Upper lobe of left lung (tissue), 6 donors: Measurements from ENCODE around the gene QSOX1. TPM values are rescaled to one million over a fixed set of nuclear protein-coding genes. Genes with fewer than 3 reads are reported as not detected.

Experiments
- ATAC-seq, 2 donors: fragments of 200-7000 bp; cut with Tn5 transposase; one replicate each; pipeline ENCODE4 v1.9.1; 2022; ENCODE audit warnings: mild to moderate bottlenecking in 2 of 2, moderate library complexity in 2 of 2; ENCODE audit not compliant: low FRiP score in 2 of 2
- DNase-seq, 2 donors: peaks; one replicate each; pipeline ENCODE4 v3.0.0-alpha.2; 2019 to 2020
- H3K27ac ChIP-seq, 4 donors: fragments of 200-600 bp; sonication (generic); one replicate each; pipeline ENCODE4 v1.5.1; 2016 to 2019
- H3K27me3 ChIP-seq, 4 donors: fragments of 200-600 bp; sonication (generic); one replicate each; pipeline ENCODE4 v1.5.1; 2017 to 2019
- H3K36me3 ChIP-seq, 4 donors: fragments of 200-600 bp; sonication (generic); one replicate each; pipeline ENCODE4 v1.5.1; 2016 to 2019
- H3K4me1 ChIP-seq, 4 donors: fragments of 200-600 bp; sonication (generic); one replicate each; pipeline ENCODE4 v1.5.1; 2018 to 2019
- H3K4me3 ChIP-seq, 4 donors: fragments of 200-600 bp; sonication (generic); one replicate each; pipeline ENCODE4 v1.5.1; 2017 to 2019; ENCODE audit warnings: mild to moderate bottlenecking in 2 of 4, moderate library complexity in 1 of 4
- H3K9me3 ChIP-seq, 4 donors: fragments of 200-600 bp; sonication (generic); one replicate each; pipeline ENCODE4 v1.5.1; 2018 to 2019
- CTCF ChIP-seq, 6 experiments: fragments of 450-650 bp in 4 of 6; fragments of 200-600 bp in 2 of 6; sonication (generic) in 2 of 6; IDR thresholded peaks; one replicate each; pipeline ENCODE4 v1.5.1; 2016 to 2019; ENCODE audit warnings: antibody characterized with exemption in 6 of 6
- EP300 ChIP-seq, 4 donors: sonication (generic); formaldehyde crosslinking; IDR thresholded peaks; one replicate each; pipeline ENCODE4 v1.5.1; 2017; ENCODE audit warnings: antibody characterized with exemption in 4 of 4, control low read depth in 2 of 4
- POLR2A ChIP-seq, 4 donors: fragments of 450-650 bp; IDR thresholded peaks; one replicate each; pipeline ENCODE4 v1.5.1; 2016 to 2017; ENCODE audit warnings: antibody characterized with exemption in 4 of 4, mild to moderate bottlenecking in 2 of 4
- POLR2AphosphoS5 ChIP-seq, 2 donors: sonication (generic); formaldehyde crosslinking; IDR thresholded peaks; one replicate each; pipeline ENCODE4 v1.5.1; 2017; ENCODE audit warnings: antibody characterized with exemption in 2 of 2
- WGBS, 2 donors: methylation state at CpG; one replicate each; pipeline ENCODE4 v1.1.5; 2017 to 2018; 5-methylcytosine and 5-hydroxymethylcytosine counted together
- total RNA-seq, 6 donors: library from RNA; depleted of rRNA in 4 of 6; stranded (reverse); fragments of >200 nt in 4 of 6; gene quantifications; one replicate each; pipeline versions ENCODE4 v1.1.0 to v1.2.1, GENCODE V29; 2016 to 2021
- donor health status: DM: no; HTN: no; CAD: no; lungs with moderate emphysema.
- donor health status: DM: no; HTN: yes; CAD: no; lungs with severe emphysema.

Gene QSOX1
- total RNA-seq, 6 donors from 2014 or later: 61.8 to 380 (median 201) TPM

- WGBS, 2 donors: 61 to 80% methylated on average over 3 to 11 of the region's 13 CpGs
- peak overlapping the region; percentile 11 to 77 (median 59) for H3K27ac ChIP-seq
- H3K27me3 ChIP-seq: no peaks in the 10 kb centered on the region
- no peak overlapping the region for H3K4me3 ChIP-seq
- peaks cover 33 to 58% (median 48%) of the 10 kb centered on the region in 4 donors for H3K4me1 ChIP-seq
- ATAC-seq (peak; percentile 76 to 94), DNase-seq (peak; percentile 88 to 94)
- no peaks in the 10 kb centered on the region for H3K9me3 ChIP-seq
- H3K36me3 ChIP-seq: peaks cover 0 to 15% (median 8%) of the 10 kb centered on the region in 4 donors
- TF ChIP-seq POLR2AphosphoS5 (IDR thresholded peaks at IDR 0.05): no peak
- TF ChIP-seq EP300 (IDR thresholded peaks at IDR 0.05): peak in 1 of 4 donors; percentile 2
- peak in 1 of 4 donors; percentile 35 for TF ChIP-seq POLR2A (IDR thresholded peaks at IDR 0.05)
Measured at GRCh38 chr1:180167721-180168467, 13.2 kb downstream of the QSOX1 start.

GRCh38 chr1:180168786-180169639, 14.3 kb downstream of the QSOX1 start:
- peak; percentile 61 to 76 for ATAC-seq
- peak in 1 of 2 donors; percentile 64 for DNase-seq
- H3K4me3 ChIP-seq: no peak overlapping the region
- H3K27me3 ChIP-seq: no peaks in the 10 kb centered on the region
- H3K27ac ChIP-seq: peak overlapping the region; percentile 2 to 55 (median 24)
- peaks cover 32 to 56% (median 48%) of the 10 kb centered on the region in 4 donors for H3K4me1 ChIP-seq
- WGBS, 2 donors: 64 to 69% methylated on average over 9 to 12 of the region's 12 CpGs
- H3K9me3 ChIP-seq: no peaks in the 10 kb centered on the region
- TF ChIP-seq CTCF (IDR thresholded peaks at IDR 0.05): peak in 5 of 6 experiments; percentile 22 to 67 (median 53)
- TF ChIP-seq POLR2AphosphoS5 (IDR thresholded peaks at IDR 0.05): no peak
- peaks cover 0 to 15% (median 8%) of the 10 kb centered on the region in 4 donors for H3K36me3 ChIP-seq

GRCh38 chr1:180169640-180170195, 15.0 kb downstream of the QSOX1 start:
- no peak for TF ChIP-seq POLR2AphosphoS5 (IDR thresholded peaks at IDR 0.05)
- TF ChIP-seq EP300 (IDR thresholded peaks at IDR 0.05): no peak
- no peak for TF ChIP-seq POLR2A (IDR thresholded peaks at IDR 0.05)
- TF ChIP-seq CTCF (IDR thresholded peaks at IDR 0.05): no peak
- no peaks in the 10 kb centered on the region for H3K27me3 ChIP-seq
- H3K4me1 ChIP-seq: peaks cover 37 to 58% (median 47%) of the 10 kb centered on the region in 4 donors
- DNase-seq: no peak
- no peak overlapping the region for H3K4me3 ChIP-seq
- ATAC-seq: no peak
- no peaks in the 10 kb centered on the region for H3K9me3 ChIP-seq
- WGBS, 2 donors: 84 to 86% methylated on average over 11 to 13 of the region's 13 CpGs
- peaks cover 0 to 15% (median 8%) of the 10 kb centered on the region in 4 donors for H3K36me3 ChIP-seq
- H3K27ac ChIP-seq: peak overlapping the region in 2 of 4 donors; percentile 2 to 37

GRCh38 chr1:180170546-180171151, 16.0 kb downstream of the QSOX1 start:
- no peak for TF ChIP-seq POLR2A (IDR thresholded peaks at IDR 0.05)
- no peak for TF ChIP-seq CTCF (IDR thresholded peaks at IDR 0.05)
- H3K27me3 ChIP-seq: no peaks in the 10 kb centered on the region
- WGBS, 2 donors: 61 to 77% methylated on average over 4 of the region's 4 CpGs
- DNase-seq: no peak
- H3K4me1 ChIP-seq: peaks cover 33 to 54% (median 42%) of the 10 kb centered on the region in 4 donors
- no peaks in the 10 kb centered on the region for H3K9me3 ChIP-seq
- no peak for ATAC-seq
- peak overlapping the region in 1 of 4 donors; percentile 2 for H3K27ac ChIP-seq
- H3K36me3 ChIP-seq: peaks cover 0 to 15% (median 11%) of the 10 kb centered on the region in 4 donors
- no peak overlapping the region for H3K4me3 ChIP-seq
